GM12801 (cell line): ENCODE data around the gene AQP4.

Experiments used
- CTCF ChIP-seq: IDR thresholded peaks from one replicate; pipeline ENCODE4 v1.5.1; 2011; ENCODE audit warnings: control low read depth; ENCODE audit not compliant: insufficient read length; ENCODE audit errors: extremely low read depth

The AQP4 gene

GRCh38 chr18:26818461-26818860, 47.0 kb downstream of the AQP4 start:
- TF ChIP-seq CTCF = no peak

- no peak for TF ChIP-seq CTCF
These were observed 52.5 kb downstream of the AQP4 start for GRCh38 chr18:26813043-26813442.

- TF ChIP-seq CTCF = no peak
These were observed 53.0 kb downstream of the AQP4 start for GRCh38 chr18:26812462-26812861.

- TF ChIP-seq CTCF = no peak
These were observed 56.2 kb downstream of the AQP4 start for GRCh38 chr18:26809346-26809745.

GRCh38 chr18:26806224-26806623, 59.3 kb downstream of the AQP4 start:
- TF ChIP-seq CTCF = no peak

- no peak for TF ChIP-seq CTCF
These were observed 61.0 kb downstream of the AQP4 start for GRCh38 chr18:26804519-26804918.

- no peak for TF ChIP-seq CTCF
These were observed 61.9 kb downstream of the AQP4 start for GRCh38 chr18:26803643-26804042.
